ENCODE data around the gene ARHGAP6.

Gene ARHGAP6

DNA sequence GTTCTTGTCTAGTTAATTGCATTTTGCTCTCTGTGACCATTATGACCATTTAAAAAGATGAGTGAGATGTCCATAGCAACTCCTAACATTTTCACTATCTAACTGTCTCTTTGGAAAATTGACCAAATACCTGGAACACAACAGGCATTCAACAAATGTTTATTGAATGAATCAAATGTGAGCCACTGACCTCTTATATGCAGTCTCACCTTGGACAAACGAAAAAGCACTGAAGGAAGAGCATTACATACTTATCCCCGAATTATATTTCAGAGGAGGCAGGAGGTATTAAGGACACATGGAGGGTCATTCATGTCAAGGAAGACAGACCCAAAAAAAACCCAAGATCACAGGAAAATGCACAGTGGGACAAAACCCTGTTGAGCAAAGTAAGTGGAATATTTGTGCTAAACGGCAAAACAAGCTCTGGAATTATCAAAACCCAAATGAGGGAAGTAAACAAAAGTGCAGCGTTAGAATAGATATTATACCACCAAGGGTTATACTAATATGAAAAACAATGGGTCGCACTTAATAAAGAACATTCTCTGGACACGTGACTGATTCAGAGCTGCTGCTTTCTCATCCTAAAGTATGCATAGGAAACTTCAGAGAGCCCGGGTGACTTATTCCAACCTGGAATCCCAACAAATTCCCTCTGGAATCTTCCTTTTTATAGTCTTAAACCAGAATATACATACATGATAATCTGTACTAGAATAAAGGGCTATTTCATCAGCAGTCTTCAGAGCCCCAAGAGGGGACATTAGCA lies 240.6 kb downstream of the ARHGAP6 start:
- ATAC-seq (replicated peaks), result no peak
- DNase-seq, result no peak
- Mint-ChIP-seq H3K27ac (no peak overlapping the region), H3K36me3 (ENCODE audit: insufficient read depth) (no peaks in the 10 kb centered on the region), H3K4me3 (no peak overlapping the region), H3K27me3 (peaks cover 6 to 9% of the 10 kb centered on the region in 2 donors), H3K4me1 (ENCODE audit: low read depth in 2 of 2) (peaks cover 0 to 2% of the 10 kb centered on the region in 2 donors), H3K9me3 (no peaks in the 10 kb centered on the region)

DNA sequence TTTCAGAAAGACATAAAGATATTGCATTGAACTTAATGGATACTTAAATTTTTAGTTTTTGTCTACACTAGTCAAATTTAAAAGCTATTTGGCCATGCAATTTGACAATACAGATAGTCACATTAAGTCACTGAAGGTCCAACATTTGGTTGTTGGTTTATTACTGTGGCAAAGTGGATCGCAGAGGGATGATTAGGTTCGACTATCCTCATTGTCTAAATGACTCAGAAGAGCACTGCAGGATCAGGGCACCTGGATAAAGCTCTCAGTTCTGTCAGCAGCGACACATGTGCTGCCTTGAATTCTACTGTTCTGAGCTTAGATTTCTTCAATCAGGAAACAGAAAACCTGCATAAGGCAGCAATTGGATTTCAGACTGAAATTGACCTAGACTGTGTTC lies 241.8 kb downstream of the ARHGAP6 start:
- Mint-ChIP-seq H3K4me3 (no peak overlapping the region), H3K27me3 (peaks cover 6 to 9% of the 10 kb centered on the region in 2 donors), H3K9me3 (no peaks in the 10 kb centered on the region), H3K36me3 (ENCODE audit: insufficient read depth) (no peaks in the 10 kb centered on the region), H3K4me1 (ENCODE audit: low read depth in 2 of 2) (peaks cover 0 to 2% of the 10 kb centered on the region in 2 donors), H3K27ac (no peak overlapping the region)
- ATAC-seq (replicated peaks), result no peak
- no peak for DNase-seq

DNA sequence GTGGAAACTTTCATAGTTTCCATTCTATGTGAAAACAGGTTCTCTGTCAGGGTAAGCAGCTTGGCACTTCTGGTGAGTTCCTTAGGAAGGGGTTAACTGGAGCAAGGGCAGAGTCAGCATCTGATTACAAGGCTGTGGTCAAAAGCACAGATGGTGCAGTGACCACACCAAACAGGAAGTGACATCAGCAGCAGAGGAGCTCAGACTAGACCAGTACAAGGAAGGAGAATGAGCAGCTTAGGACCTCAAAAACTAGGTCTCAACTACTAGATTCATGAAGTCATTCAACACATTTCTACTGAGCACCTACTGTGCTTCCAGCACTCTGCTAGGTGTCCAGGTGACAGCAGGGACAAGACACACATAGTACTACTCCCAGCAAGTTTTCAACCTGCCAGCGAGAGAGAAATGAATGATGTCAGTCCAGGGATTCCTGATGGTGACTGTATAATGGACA lies 242.3 kb downstream of the ARHGAP6 start:
- Mint-ChIP-seq H3K4me1 (ENCODE audit: low read depth in 2 of 2) (peaks cover 0 to 2% of the 10 kb centered on the region in 2 donors), H3K27ac (no peak overlapping the region), H3K4me3 (no peak overlapping the region), H3K9me3 (no peaks in the 10 kb centered on the region), H3K36me3 (ENCODE audit: insufficient read depth) (no peaks in the 10 kb centered on the region), H3K27me3 (peaks cover 6 to 9% of the 10 kb centered on the region in 2 donors)
- DNase-seq, result no peak
- no peak for ATAC-seq (replicated peaks)

DNA sequence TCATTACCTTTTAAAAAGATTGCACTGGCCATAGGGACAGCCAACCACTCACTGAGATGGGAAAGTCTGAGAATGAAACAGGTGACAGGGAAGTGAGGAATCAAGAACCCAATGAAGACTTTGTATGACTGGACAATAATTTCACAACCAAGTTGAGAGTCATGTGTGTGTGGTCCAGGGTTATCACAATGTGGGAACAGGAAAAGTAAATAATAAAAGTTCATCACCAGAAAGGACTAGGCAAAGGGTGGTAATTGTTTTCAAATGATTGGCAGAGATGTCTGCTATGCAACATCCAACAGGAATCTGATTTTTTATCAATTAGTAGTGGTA lies 243.2 kb downstream of the ARHGAP6 start:
- Mint-ChIP-seq H3K4me3 (no peak overlapping the region), H3K4me1 (ENCODE audit: low read depth in 2 of 2) (peaks cover 0 to 2% of the 10 kb centered on the region in 2 donors), H3K27me3 (peaks cover 6 to 9% of the 10 kb centered on the region in 2 donors), H3K9me3 (no peaks in the 10 kb centered on the region), H3K36me3 (ENCODE audit: insufficient read depth) (no peaks in the 10 kb centered on the region), H3K27ac (no peak overlapping the region)
- DNase-seq (no peak), ATAC-seq (replicated peaks) (no peak)

DNA sequence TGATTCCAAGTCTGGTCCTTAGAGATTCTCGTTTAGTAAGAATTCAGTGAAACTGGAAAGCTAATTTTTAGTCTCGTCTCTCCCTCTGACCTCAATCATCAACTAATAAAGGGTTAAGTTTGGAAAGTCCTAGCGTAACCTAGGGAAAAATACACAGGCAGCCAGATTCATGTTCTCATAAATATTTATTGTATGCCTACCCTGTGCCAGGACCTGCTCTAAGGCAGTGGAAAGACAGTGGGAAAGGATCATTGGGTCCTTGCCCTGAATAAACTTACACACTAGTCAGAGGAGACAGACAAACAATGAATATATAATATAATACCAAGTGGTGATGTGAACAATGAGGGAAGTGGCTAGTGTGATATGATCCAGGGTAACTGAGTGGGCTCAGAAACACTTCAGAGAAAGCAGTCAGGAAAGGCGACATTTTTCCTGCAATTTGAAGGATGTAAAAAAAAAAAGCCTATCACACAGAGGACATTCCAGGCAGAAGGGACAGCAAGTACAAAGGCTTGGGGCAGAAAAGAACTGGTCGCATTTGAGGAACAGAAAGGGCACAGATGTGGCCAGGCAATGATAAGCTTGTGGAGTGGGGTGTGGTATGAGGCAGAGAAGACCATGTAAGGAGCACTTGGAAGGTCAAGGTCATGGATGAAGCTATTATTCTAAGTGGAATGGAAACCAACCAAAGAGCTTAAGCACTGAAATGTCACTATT lies 243.8 kb downstream of the ARHGAP6 start:
- Mint-ChIP-seq H3K27me3 (peaks cover 6 to 7% of the 10 kb centered on the region in 2 donors), H3K4me3 (no peak overlapping the region), H3K4me1 (ENCODE audit: low read depth in 2 of 2) (peaks cover 0 to 2% of the 10 kb centered on the region in 2 donors), H3K27ac (no peak overlapping the region), H3K36me3 (ENCODE audit: insufficient read depth) (no peaks in the 10 kb centered on the region), H3K9me3 (no peaks in the 10 kb centered on the region)
- DNase-seq (no peak), ATAC-seq (replicated peaks) (no peak)

DNA sequence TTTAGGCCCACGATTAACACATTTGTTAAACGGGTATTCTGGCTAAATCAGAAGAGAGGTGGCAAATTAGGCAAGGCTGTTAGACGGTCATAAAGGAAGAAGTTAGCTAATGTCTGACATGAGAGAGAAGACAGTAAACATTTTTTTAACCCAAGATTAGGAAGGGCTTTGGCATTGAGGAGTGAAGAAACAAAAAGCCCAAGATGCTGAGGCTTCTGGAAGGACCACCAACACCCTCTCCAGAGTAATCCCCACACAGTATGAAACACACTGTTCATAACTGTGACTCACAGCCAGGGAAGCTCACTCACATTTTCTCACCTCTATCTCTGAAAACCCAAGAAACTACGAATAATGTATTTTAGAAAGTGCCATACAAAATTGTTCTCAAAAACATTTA lies 244.9 kb downstream of the ARHGAP6 start:
- H3K27me3 Mint-ChIP-seq, result no peaks in the 10 kb centered on the region
- H3K27ac Mint-ChIP-seq, result no peak overlapping the region
- no peak overlapping the region for H3K4me3 Mint-ChIP-seq
- peaks cover 0 to 2% of the 10 kb centered on the region in 2 donors for H3K4me1 Mint-ChIP-seq (ENCODE audit: low read depth in 2 of 2)
- DNase-seq (no peak), ATAC-seq (replicated peaks) (no peak)
- H3K9me3 Mint-ChIP-seq, result no peaks in the 10 kb centered on the region
- H3K36me3 Mint-ChIP-seq (ENCODE audit: insufficient read depth), result no peaks in the 10 kb centered on the region

DNA sequence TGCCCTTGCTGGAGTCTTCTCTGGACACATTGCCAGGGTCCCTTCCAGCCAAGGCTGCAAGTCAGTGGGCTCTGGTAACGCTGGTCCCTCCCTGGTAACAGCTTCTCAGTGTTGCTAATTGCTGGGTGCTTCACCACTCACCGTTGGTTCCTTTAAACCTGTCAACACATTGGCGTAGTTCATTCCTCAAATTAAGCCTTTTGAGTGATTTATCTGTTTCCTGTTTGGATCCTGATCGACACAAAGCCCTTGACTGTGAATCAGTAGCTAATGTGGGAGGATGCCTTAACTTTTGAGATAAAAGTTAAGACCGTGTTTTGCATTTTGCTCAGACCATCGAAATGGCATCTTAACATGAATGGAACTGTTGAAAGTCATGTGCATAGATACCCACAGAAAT lies 246.6 kb downstream of the ARHGAP6 start:
- Mint-ChIP-seq H3K4me1 (ENCODE audit: low read depth in 2 of 2) (peaks cover 0 to 2% of the 10 kb centered on the region in 2 donors), H3K9me3 (no peaks in the 10 kb centered on the region), H3K27me3 (no peaks in the 10 kb centered on the region), H3K4me3 (no peak overlapping the region), H3K36me3 (ENCODE audit: insufficient read depth) (no peaks in the 10 kb centered on the region), H3K27ac (no peak overlapping the region)
- DNase-seq, result no peak
- no peak for ATAC-seq (replicated peaks)

DNA sequence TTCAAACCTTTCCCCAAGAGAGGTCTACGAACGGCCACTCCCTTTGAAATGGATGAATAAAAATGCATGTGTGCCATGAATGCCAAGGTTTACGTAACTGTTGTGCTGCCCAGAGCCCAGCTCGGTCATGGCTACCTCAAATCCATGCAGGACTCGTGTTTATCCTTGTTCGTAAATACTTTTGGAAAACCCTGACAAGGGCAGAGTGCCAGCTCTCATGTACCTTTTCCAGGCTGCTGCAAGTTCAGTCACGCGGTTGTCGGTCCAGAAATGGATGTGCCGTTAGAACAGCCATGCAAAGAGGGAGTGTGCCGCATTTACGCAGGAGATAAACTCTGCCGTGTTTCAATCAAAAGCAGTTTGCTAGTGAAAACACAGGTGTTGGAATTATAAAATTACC lies 249.1 kb downstream of the ARHGAP6 start:
- Mint-ChIP-seq H3K27ac (no peak overlapping the region), H3K36me3 (ENCODE audit: insufficient read depth) (peaks cover 3% of the 10 kb centered on the region), H3K9me3 (no peaks in the 10 kb centered on the region), H3K27me3 (no peaks in the 10 kb centered on the region), H3K4me1 (ENCODE audit: low read depth in 2 of 2) (no peaks in the 10 kb centered on the region), H3K4me3 (no peak overlapping the region)
- no peak for ATAC-seq (replicated peaks)
- DNase-seq, result no peak

DNA sequence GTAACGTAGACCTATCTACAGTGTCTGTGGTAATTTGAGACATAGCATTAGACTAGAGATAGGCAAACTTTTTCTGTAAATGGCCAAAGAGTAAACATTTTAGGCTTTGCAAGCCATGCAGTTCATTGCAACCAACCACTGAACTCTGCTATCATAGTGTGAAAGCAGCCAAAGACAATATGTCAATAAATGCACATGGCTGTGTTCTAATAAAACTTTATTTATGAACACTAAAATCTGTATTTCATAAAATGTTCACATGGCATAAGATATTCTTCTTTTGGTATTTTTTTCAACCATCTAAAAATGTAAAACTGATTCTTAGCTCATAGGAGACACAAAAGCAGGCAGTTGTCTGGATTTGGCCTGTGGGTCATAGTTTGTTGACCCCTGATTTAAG lies 251.6 kb downstream of the ARHGAP6 start:
- no peak overlapping the region for H3K27ac Mint-ChIP-seq
- peaks cover 3% of the 10 kb centered on the region for H3K36me3 Mint-ChIP-seq (ENCODE audit: insufficient read depth)
- DNase-seq (no peak), ATAC-seq (replicated peaks) (no peak)
- no peaks in the 10 kb centered on the region for H3K9me3 Mint-ChIP-seq
- no peak overlapping the region for H3K4me3 Mint-ChIP-seq
- no peaks in the 10 kb centered on the region for H3K4me1 Mint-ChIP-seq (ENCODE audit: low read depth in 2 of 2)
- no peaks in the 10 kb centered on the region for H3K27me3 Mint-ChIP-seq

DNA sequence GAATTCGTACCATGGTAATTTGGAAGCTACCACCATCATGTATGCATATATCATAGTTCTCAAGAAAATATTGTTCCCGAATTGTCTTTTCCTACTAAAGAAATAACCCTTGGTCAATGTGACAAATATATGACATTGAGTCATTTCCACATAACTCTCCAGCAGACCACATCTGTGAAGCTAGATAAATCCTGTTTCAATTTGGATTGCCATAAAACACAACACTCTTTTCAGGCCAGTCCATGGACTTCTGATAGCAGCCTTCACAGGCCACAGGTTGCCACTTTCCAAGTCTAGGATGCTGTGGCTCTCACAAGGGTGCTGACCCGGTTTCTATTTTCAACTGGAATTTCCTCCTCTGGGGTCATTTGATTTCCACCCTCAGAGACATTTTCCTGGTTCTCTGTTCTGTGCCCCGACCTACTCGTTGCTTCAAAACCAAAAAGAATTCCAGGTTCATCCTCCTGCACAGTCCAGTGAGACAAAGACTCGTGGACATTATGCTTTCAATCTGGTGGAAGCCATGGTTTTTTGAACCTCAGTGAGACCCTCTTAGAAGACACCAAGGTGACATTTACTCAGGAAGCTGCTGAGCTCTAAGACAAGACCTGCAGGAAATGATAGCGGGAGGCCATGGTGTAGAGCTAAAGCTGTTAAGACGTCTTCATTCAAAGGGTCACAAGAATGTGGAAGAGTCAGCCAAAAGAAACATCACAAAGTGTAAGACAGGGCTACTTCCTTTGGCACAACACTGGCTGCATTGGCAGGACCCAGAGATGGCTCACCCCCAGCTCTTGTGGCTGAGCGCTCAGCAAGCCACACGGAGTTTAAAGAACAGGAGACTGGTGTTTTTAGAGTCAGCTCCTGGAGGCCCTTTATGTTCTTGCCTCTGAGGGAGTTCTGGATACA lies 252.8 kb downstream of the ARHGAP6 start:
- H3K27ac Mint-ChIP-seq, result no peak overlapping the region
- DNase-seq (no peak), ATAC-seq (replicated peaks) (no peak)
- H3K9me3 Mint-ChIP-seq, result no peaks in the 10 kb centered on the region
- peaks cover 3% of the 10 kb centered on the region for H3K36me3 Mint-ChIP-seq (ENCODE audit: insufficient read depth)
- H3K4me1 Mint-ChIP-seq (ENCODE audit: low read depth in 2 of 2), result no peaks in the 10 kb centered on the region
- H3K27me3 Mint-ChIP-seq, result no peaks in the 10 kb centered on the region
- no peak overlapping the region for H3K4me3 Mint-ChIP-seq

DNA sequence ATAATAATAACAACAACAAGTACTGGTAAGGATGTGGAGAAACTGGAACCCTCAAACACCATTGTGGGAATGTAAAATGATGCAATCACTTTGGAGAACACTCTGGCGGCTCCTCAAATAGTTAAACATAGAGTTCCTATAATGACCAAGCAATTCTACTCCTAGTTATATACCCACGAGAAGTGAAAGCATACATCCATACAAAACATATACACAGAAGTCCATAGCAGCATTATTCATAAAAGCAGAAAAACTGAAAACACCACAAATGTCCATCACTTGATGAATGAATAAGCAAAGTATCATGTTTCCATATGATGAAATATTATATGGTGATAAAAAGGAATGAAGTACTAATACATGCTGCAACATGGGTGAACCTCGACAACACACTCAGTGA lies 255.8 kb downstream of the ARHGAP6 start:
- no peak for ATAC-seq (replicated peaks)
- Mint-ChIP-seq H3K4me1 (ENCODE audit: low read depth in 2 of 2) (no peaks in the 10 kb centered on the region), H3K27me3 (no peaks in the 10 kb centered on the region)

DNA sequence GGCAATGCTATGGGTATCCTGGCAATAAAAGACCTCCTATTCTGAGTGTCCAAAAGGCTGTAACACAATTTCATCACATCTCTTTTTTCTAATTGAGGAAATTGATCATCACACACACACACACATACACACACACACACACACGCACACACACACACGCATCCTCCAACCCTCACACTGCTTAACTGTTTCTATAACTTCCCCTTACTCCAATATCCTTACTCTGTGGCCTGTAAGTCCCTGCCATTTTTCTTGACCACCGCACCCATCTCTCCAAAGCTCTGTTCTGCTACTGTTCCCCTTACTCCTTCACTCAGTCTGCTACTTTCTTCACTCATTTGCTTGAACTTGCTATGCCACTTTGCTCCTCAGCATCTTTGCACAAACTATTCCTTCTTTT lies 256.9 kb downstream of the ARHGAP6 start:
- Mint-ChIP-seq H3K36me3 (ENCODE audit: insufficient read depth) (peaks cover 3% of the 10 kb centered on the region), H3K27me3 (no peaks in the 10 kb centered on the region), H3K9me3 (no peaks in the 10 kb centered on the region), H3K4me3 (no peak overlapping the region), H3K4me1 (ENCODE audit: low read depth in 2 of 2) (no peaks in the 10 kb centered on the region), H3K27ac (no peak overlapping the region)
- ATAC-seq (replicated peaks) (no peak), DNase-seq (no peak)

More for the DNA sequence above, 255.8 kb downstream of the ARHGAP6 start:
- H3K36me3 Mint-ChIP-seq (ENCODE audit: insufficient read depth), result peaks cover 3% of the 10 kb centered on the region
- no peak overlapping the region for H3K4me3 Mint-ChIP-seq
- no peak for DNase-seq
- no peaks in the 10 kb centered on the region for H3K9me3 Mint-ChIP-seq
- H3K27ac Mint-ChIP-seq, result no peak overlapping the region

DNA sequence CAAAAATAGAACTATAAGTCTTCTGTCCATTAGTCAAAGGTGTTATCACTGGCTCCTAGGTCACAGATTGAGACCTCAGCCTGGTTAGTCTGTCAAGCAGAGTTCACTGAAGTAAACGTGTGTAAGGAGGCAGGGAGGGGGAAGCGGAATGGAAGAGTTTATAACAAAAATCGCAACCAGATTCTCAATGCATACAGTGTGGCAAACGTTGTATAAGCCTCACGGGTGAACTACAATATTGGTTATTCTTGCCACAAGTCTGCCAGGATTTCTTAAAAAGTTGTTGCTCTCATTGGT lies 257.7 kb downstream of the ARHGAP6 start:
- DNase-seq (no peak), ATAC-seq (replicated peaks) (no peak)
- H3K27me3 Mint-ChIP-seq, result no peaks in the 10 kb centered on the region
- H3K4me1 Mint-ChIP-seq (ENCODE audit: low read depth in 2 of 2), result no peaks in the 10 kb centered on the region
- H3K9me3 Mint-ChIP-seq, result no peaks in the 10 kb centered on the region
- no peak overlapping the region for H3K27ac Mint-ChIP-seq
- H3K4me3 Mint-ChIP-seq, result no peak overlapping the region
- peaks cover 3% of the 10 kb centered on the region for H3K36me3 Mint-ChIP-seq (ENCODE audit: insufficient read depth)

Measured in effector memory CD8-positive, alpha-beta T cell (primary cell).